B cell (primary cell): ENCODE measurements around the gene SHROOM2.

Experiments used
- EZH2 ChIP-seq: IDR thresholded peaks from 2 replicates; pipeline ENCODE4 v1.6.1; 2012; ENCODE audit warnings: borderline replicate concordance, low read depth, mild to moderate bottlenecking, moderate library complexity, low read length; ENCODE audit not compliant: insufficient read depth, poor library complexity, severe bottlenecking
- TF ChIP-seq, protein P1 (sequence below): fragments of 200-600 bp; IDR thresholded peaks from one replicate; pipeline ENCODE4 v1.8.0; 2022; ENCODE audit warnings: antibody characterized with exemption, mild to moderate bottlenecking

- TF ChIP-seq, protein P1, sequence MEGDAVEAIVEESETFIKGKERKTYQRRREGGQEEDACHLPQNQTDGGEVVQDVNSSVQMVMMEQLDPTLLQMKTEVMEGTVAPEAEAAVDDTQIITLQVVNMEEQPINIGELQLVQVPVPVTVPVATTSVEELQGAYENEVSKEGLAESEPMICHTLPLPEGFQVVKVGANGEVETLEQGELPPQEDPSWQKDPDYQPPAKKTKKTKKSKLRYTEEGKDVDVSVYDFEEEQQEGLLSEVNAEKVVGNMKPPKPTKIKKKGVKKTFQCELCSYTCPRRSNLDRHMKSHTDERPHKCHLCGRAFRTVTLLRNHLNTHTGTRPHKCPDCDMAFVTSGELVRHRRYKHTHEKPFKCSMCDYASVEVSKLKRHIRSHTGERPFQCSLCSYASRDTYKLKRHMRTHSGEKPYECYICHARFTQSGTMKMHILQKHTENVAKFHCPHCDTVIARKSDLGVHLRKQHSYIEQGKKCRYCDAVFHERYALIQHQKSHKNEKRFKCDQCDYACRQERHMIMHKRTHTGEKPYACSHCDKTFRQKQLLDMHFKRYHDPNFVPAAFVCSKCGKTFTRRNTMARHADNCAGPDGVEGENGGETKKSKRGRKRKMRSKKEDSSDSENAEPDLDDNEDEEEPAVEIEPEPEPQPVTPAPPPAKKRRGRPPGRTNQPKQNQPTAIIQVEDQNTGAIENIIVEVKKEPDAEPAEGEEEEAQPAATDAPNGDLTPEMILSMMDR = no peak
- no peak for TF ChIP-seq EZH2
Measured at GRCh38 chrX:9961750-9962149, 175.5 kb downstream of the SHROOM2 start.
